Measurements from ENCODE around the gene UST.

- TF ChIP-seq POLR2A (IDR thresholded peaks at IDR 0.05; ENCODE audit: low read depth, low read length) (no peak), POLR2AphosphoS5 (IDR thresholded peaks at IDR 0.05; ENCODE audit: low read depth, low read length) (no peak)
Observed at GRCh38 chr6:148842296-148843019, 95.6 kb downstream of the UST start.

Data from GM12891 (cell line).